Kidney epithelial cell (primary cell): Measurements from ENCODE around the gene SSBP4. TPM values are rescaled to one million over a fixed set of nuclear protein-coding genes. Genes with fewer than 3 reads are reported as not detected.

Experiments
- DNase-seq: peaks from one replicate; pipeline ENCODE4 v3.0.0-alpha.2; 2010; ENCODE audit warnings: low read depth
- H3K27me3 ChIP-seq: 2 replicates; pipeline ENCODE4 v1.6.0; 2011; ENCODE audit warnings: low read length; ENCODE audit not compliant: control insufficient read depth, insufficient read depth
- H3K36me3 ChIP-seq: 2 replicates; pipeline ENCODE4 v1.5.1; 2011; ENCODE audit warnings: low read length; ENCODE audit not compliant: control insufficient read depth, insufficient read depth
- H3K4me3 ChIP-seq: 2 replicates; pipeline ENCODE4 v1.5.1; 2011; ENCODE audit warnings: low read depth, mild to moderate bottlenecking, control low read depth, low read length
- CTCF ChIP-seq: IDR thresholded peaks from 2 replicates; pipeline ENCODE4 v1.5.1; 2011; ENCODE audit warnings: mild to moderate bottlenecking, moderate library complexity, low read length, control low read depth, inconsistent platforms; ENCODE audit not compliant: insufficient read depth, poor library complexity, severe bottlenecking
- total RNA-seq: library from RNA; depleted of rRNA; stranded (reverse); fragments of >200 nt; gene quantifications from 2 replicates; pipeline ENCODE4 v1.2.3, GENCODE V29; 2015

The SSBP4 gene
- total RNA-seq, 1 donor from 2014 or later, result 92.6 TPM

- Histone ChIP-seq H3K27me3 (no peaks in the 10 kb centered on the region), H3K36me3 (no peaks in the 10 kb centered on the region), H3K4me3 (no peak overlapping the region)
- TF ChIP-seq CTCF, result no peak
- DNase-seq, result no peak
Measured at GRCh38 chr19:18470787-18471186, 51.6 kb downstream of the SSBP4 start.

GRCh38 chr19:18473003-18473705 is 54.0 kb downstream of the SSBP4 start:
- H3K27me3 ChIP-seq, result no peaks in the 10 kb centered on the region
- H3K36me3 ChIP-seq, result no peaks in the 10 kb centered on the region
- no peak for TF ChIP-seq CTCF
- no peak overlapping the region for H3K4me3 ChIP-seq
- DNase-seq, result no peak

- TF ChIP-seq CTCF, result no peak
- no peaks in the 10 kb centered on the region for H3K36me3 ChIP-seq
- no peak for DNase-seq
- H3K27me3 ChIP-seq, result no peaks in the 10 kb centered on the region
- H3K4me3 ChIP-seq, result no peak overlapping the region
Measured at GRCh38 chr19:18473706-18474087, 54.5 kb downstream of the SSBP4 start.

GRCh38 chr19:18474366-18474887 is 55.2 kb downstream of the SSBP4 start:
- H3K27me3 ChIP-seq, result no peaks in the 10 kb centered on the region
- no peak overlapping the region for H3K4me3 ChIP-seq
- DNase-seq, result no peak
- no peak for TF ChIP-seq CTCF
- H3K36me3 ChIP-seq, result no peaks in the 10 kb centered on the region

- no peak for DNase-seq
- H3K27me3 ChIP-seq, result no peaks in the 10 kb centered on the region
- TF ChIP-seq CTCF, result no peak
- no peak overlapping the region for H3K4me3 ChIP-seq
- H3K36me3 ChIP-seq, result no peaks in the 10 kb centered on the region
Measured at GRCh38 chr19:18475004-18475453, 55.8 kb downstream of the SSBP4 start.
